Stomach (tissue), 9 donors: ENCODE measurements around the gene LAMC2. TPM values are rescaled to one million over a fixed set of nuclear protein-coding genes. Genes with fewer than 3 reads are reported as not detected.
"Not testable (repeated sequence)": the region's sequence is repeated elsewhere in the genome, so short reads cannot be mapped to it uniquely, and the experiment has no call there.

Source experiments
- DNase-seq, 2 donors: peaks; one replicate each; pipeline versions ENCODE4 v3.0.0 to v3.0.0-alpha.2; 2013 to 2019
- H3K27ac ChIP-seq, 5 donors: fragments of 200-600 bp in 4 of 5; sonication (generic) in 4 of 5; one replicate each; pipeline ENCODE4 v1.5.1; 2013 to 2019; ENCODE audit warnings: mild to moderate bottlenecking in 1 of 5, moderate library complexity in 1 of 5
- H3K27me3 ChIP-seq, 3 donors: fragments of 200-600 bp; sonication (generic); one replicate each; pipeline ENCODE4 v1.5.1; 2017 to 2019; ENCODE audit warnings: mixed run types in 1 of 3
- H3K36me3 ChIP-seq, 4 donors: fragments of 200-600 bp; sonication (generic); 1 replicate in 3 of 4; 2 replicates in 1 of 4; pipeline ENCODE4 v1.5.1; 2016 to 2019
- H3K4me1 ChIP-seq, 4 donors: fragments of 200-600 bp; sonication (generic); one replicate each; pipeline ENCODE4 v1.5.1; 2016 to 2019
- H3K4me3 ChIP-seq, 4 donors: fragments of 200-600 bp; sonication (generic) in 3 of 4; one replicate each; pipeline ENCODE4 v1.5.1; 2016 to 2019; ENCODE audit warnings: mild to moderate bottlenecking in 1 of 4
- H3K9me3 ChIP-seq, 4 donors: fragments of 200-600 bp; sonication (generic); one replicate each; pipeline ENCODE4 v1.5.1; 2016 to 2019
- EP300 ChIP-seq: sonication (generic); formaldehyde crosslinking; IDR thresholded peaks from one replicate; pipeline ENCODE4 v1.6.1; 2017; ENCODE audit warnings: antibody characterized with exemption
- POLR2A ChIP-seq, 4 donors: fragments of 450-650 bp; IDR thresholded peaks; one replicate each; pipeline ENCODE4 v1.6.1; 2016; ENCODE audit warnings: antibody characterized with exemption in 4 of 4, control low read depth in 2 of 4, mild to moderate bottlenecking in 1 of 4, moderate library complexity in 1 of 4
- POLR2AphosphoS5 ChIP-seq, 3 donors: sonication (generic); formaldehyde crosslinking; IDR thresholded peaks; one replicate each; pipeline ENCODE4 v1.6.1; 2016; ENCODE audit warnings: antibody characterized with exemption in 3 of 3
- WGBS, 5 donors: extraction: QIAGEN DNeasy Blood & Tissue Kit in 3 of 5; methylation state at CpG; one replicate each; pipeline versions ENCODE4 v1.1.5 to v1.1.7; 2013 to 2018; 5-methylcytosine and 5-hydroxymethylcytosine counted together
- intact Hi-C: fragments of 100-400 bp; cut with DNase I; formaldehyde crosslinking; loops from one replicate; pipeline ENCODE4 v1.15.1; 2023; ENCODE audit warnings: low total_unique reads
- polyA plus RNA-seq, 3 donors: library from polyadenylated mRNA; stranded (reverse); fragments of 200-250 nt; gene quantifications; one replicate each; pipeline ENCODE4 v1.2.3, GENCODE V29; 2013
- total RNA-seq, 5 donors: library from RNA; depleted of rRNA; stranded (reverse); fragments of >200 nt; gene quantifications; one replicate each; pipeline versions ENCODE4 v1.1.0 to v1.2.3, GENCODE V29; 2014 to 2016
- TF ChIP-seq, protein P1 (sequence below), 7 experiments: fragments of 450-650 bp in 4 of 7; fragments of 200-600 bp in 3 of 7; sonication (generic) in 3 of 7; IDR thresholded peaks; one replicate each; pipeline ENCODE4 v1.5.1; 2016 to 2019; ENCODE audit warnings: antibody characterized with exemption in 7 of 7, control low read depth in 2 of 7, mild to moderate bottlenecking in 1 of 7
- donor health status: healthy with polysubstance abuse.
- donor health status: Bipolar disorder and iron deficiency.
- donor health status: healthy.

Gene LAMC2
- total and polyA plus RNA-seq, 8 donors: 2.0 to 21.3 (median 12.4) TPM

DNA sequence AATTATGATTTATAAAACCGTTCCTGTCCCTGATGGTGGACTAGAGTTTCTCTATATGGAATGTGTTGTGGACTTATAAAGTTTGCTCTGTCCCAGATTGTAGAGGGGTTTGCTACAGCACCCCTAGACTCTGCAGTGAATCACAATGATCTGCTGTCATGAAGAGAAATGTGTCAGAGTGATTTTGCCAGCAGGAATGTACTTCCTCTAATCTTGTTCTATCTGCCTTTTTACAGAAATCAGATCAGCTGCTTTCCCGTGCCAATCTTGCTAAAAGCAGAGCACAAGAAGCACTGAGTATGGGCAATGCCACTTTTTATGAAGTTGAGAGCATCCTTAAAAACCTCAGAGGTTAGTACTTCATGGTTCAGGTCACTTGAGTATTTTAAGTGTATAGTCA, 52.0 kb downstream of the LAMC2 start:
- Histone ChIP-seq H3K4me1 (peaks cover 16 to 19% (median 17%) of the 10 kb centered on the region in 4 donors), H3K27me3 (no peaks in the 10 kb centered on the region), H3K36me3 (peaks cover 0 to 17% (median 8%) of the 10 kb centered on the region in 4 donors), H3K9me3 (no peaks in the 10 kb centered on the region), H3K4me3 (no peak overlapping the region), H3K27ac (no peak overlapping the region)
- 72 to 87% (median 82%) methylated on average over 2 of the region's 2 CpGs for WGBS, 5 donors
- intact Hi-C loops: no loop called here
- TF ChIP-seq EP300: no peak
- TF ChIP-seq, protein P1, sequence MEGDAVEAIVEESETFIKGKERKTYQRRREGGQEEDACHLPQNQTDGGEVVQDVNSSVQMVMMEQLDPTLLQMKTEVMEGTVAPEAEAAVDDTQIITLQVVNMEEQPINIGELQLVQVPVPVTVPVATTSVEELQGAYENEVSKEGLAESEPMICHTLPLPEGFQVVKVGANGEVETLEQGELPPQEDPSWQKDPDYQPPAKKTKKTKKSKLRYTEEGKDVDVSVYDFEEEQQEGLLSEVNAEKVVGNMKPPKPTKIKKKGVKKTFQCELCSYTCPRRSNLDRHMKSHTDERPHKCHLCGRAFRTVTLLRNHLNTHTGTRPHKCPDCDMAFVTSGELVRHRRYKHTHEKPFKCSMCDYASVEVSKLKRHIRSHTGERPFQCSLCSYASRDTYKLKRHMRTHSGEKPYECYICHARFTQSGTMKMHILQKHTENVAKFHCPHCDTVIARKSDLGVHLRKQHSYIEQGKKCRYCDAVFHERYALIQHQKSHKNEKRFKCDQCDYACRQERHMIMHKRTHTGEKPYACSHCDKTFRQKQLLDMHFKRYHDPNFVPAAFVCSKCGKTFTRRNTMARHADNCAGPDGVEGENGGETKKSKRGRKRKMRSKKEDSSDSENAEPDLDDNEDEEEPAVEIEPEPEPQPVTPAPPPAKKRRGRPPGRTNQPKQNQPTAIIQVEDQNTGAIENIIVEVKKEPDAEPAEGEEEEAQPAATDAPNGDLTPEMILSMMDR (IDR thresholded peaks at IDR 0.05): no peak
- TF ChIP-seq POLR2A (IDR thresholded peaks at IDR 0.05): no peak
- TF ChIP-seq POLR2AphosphoS5 (IDR thresholded peaks at IDR 0.05): no peak
- DNase-seq: no peak

DNA sequence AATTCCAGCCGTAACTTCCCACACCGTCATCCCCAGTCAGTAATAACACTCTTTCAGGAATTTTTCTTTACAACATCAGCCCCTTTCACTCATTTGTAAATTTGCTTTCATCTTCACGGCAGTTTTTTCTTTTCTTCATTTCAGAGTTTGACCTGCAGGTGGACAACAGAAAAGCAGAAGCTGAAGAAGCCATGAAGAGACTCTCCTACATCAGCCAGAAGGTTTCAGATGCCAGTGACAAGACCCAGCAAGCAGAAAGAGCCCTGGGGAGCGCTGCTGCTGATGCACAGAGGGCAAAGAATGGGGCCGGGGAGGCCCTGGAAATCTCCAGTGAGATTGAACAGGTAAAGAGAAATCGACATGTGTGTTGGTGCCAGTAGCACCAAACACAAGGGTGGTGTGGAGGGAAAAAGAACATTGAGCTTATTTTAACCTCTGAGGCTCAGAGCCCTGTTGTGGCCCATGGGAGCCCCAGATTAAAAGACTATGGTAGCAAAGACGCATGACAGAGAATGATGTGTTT, 53.2 kb downstream of the LAMC2 start:
- H3K27ac ChIP-seq: peak overlapping the region in 3 of 5 donors; percentile 7 to 70 (median 67)
- TF ChIP-seq POLR2A (IDR thresholded peaks at IDR 0.05) (no peak), POLR2AphosphoS5 (IDR thresholded peaks at IDR 0.05) (no peak)
- TF ChIP-seq, protein P1 (IDR thresholded peaks at IDR 0.05): no peak
- H3K36me3 ChIP-seq: peaks cover 0 to 17% (median 8%) of the 10 kb centered on the region in 4 donors
- H3K4me1 ChIP-seq: peaks cover 10 to 14% (median 13%) of the 10 kb centered on the region in 4 donors
- no peak overlapping the region for H3K4me3 ChIP-seq
- H3K9me3 ChIP-seq: no peaks in the 10 kb centered on the region
- H3K27me3 ChIP-seq: no peaks in the 10 kb centered on the region
- WGBS, 5 donors: 85 to 91% (median 88%) methylated on average over 7 of the region's 7 CpGs
- intact Hi-C loops: no loop called here
- no peak for DNase-seq

DNA sequence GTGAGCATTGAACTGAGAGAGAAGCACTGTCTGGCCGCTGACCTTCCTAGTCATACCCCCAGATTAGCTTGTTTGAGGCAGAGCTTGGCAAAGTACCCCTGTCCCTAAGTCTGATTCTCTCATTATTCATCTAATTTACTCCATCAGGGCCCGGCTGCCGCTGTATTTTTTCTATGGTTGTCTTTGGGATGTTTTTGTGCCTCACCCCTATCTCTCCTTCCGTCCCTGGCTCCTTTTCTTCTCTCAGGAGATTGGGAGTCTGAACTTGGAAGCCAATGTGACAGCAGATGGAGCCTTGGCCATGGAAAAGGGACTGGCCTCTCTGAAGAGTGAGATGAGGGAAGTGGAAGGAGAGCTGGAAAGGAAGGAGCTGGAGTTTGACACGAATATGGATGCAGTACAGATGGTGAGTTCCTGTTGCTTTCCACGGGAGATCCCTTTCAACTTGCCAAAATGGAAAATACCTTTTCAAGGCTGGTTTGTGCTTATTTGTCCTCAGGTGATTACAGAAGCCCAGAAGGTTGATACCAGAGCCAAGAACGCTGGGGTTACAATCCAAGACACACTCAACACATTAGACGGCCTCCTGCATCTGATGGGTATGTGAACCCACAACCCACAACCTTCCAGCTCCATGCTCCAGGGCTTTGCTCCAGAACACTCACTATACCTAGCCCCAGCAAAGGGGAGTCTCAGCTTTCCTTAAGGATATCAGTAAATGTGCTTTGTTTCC, 53.9 kb downstream of the LAMC2 start:
- H3K9me3 ChIP-seq: no peaks in the 10 kb centered on the region
- no peak for DNase-seq
- no peak overlapping the region for H3K4me3 ChIP-seq
- WGBS, 5 donors: 64 to 77% (median 74%) methylated on average over 8 of the region's 8 CpGs
- intact Hi-C loops: no loop called here
- no peaks in the 10 kb centered on the region for H3K27me3 ChIP-seq
- H3K27ac ChIP-seq: peak overlapping the region in 4 of 5 donors; percentile 13 to 70 (median 61)
- H3K36me3 ChIP-seq: peaks cover 0 to 17% (median 8%) of the 10 kb centered on the region in 4 donors
- H3K4me1 ChIP-seq: peaks cover 4 to 9% (median 7%) of the 10 kb centered on the region in 4 donors
- TF ChIP-seq EP300: no peak
- TF ChIP-seq POLR2AphosphoS5 (IDR thresholded peaks at IDR 0.05): peak in 1 of 3 donors; percentile 19

DNA sequence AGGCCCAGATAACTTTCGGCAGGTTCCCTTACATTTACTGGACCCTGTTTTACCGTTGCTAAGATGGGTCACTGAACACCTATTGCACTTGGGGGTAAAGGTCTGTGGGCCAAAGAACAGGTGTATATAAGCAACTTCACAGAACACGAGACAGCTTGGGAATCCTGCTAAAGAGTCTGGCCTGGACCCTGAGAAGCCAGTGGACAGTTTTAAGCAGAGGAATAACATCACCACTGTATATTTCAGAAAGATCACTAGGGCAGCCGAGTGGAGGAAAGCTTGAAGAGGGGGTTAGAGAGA, 54.4 kb downstream of the LAMC2 start:
- no peaks in the 10 kb centered on the region for H3K27me3 ChIP-seq
- intact Hi-C loops: no loop called here
- WGBS, 5 donors: 72 to 95% (median 78%) methylated on average over 4 of the region's 4 CpGs
- peaks cover 0 to 17% (median 8%) of the 10 kb centered on the region in 4 donors for H3K36me3 ChIP-seq
- TF ChIP-seq POLR2A (IDR thresholded peaks at IDR 0.05) (no peak), POLR2AphosphoS5 (IDR thresholded peaks at IDR 0.05) (no peak), EP300 (no peak)
- TF ChIP-seq, protein P1 (IDR thresholded peaks at IDR 0.05): no peak
- peak overlapping the region in 4 of 5 donors; percentile 55 to 70 (median 62) for H3K27ac ChIP-seq
- no peaks in the 10 kb centered on the region for H3K9me3 ChIP-seq
- H3K4me3 ChIP-seq: no peak overlapping the region
- no peak for DNase-seq
- peaks cover 1 to 4% (median 2%) of the 10 kb centered on the region in 4 donors for H3K4me1 ChIP-seq

DNA sequence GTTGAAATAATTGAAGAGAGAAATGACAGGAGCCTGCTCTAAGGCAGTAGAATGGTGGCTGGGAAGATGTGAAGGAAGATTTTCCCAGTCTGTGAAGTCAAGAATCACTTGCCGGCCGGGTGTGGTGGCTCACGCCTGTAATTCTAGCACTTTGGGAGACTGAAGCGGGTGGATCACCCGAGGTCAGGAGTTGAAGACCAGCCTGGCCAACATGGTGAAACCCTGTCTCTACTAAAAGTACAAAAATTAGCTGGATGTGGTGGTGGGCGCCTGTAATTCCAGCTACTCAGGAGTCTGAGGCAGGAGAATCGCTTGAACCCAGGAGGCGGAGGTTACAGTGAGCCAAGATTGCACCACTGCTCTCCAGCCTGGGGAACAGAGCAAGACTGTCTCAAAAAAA, 54.8 kb downstream of the LAMC2 start:
- DNase-seq, H3K4me3 ChIP-seq, intact Hi-C loops, H3K27me3 ChIP-seq, H3K4me1 ChIP-seq, H3K9me3 ChIP-seq: not testable (repeated sequence)
- Histone ChIP-seq H3K36me3 (peaks cover 0 to 17% (median 8%) of the 10 kb centered on the region in 4 donors), H3K27ac (peak overlapping the region in 4 of 5 donors; percentile 49 to 70 (median 62))
- WGBS, 5 donors: 89 to 96% (median 92%) methylated on average over 8 of the region's 8 CpGs
